Endodermal cell (in vitro differentiated cells): ENCODE results near the gene SPTLC1. TPM values are rescaled to one million over a fixed set of nuclear protein-coding genes. Genes with fewer than 3 reads are reported as not detected.
A peak's percentile ranks its signal among the peaks of the same experiment; 100 is the strongest.
"Not testable (repeated sequence)": the region's sequence is repeated elsewhere in the genome, so short reads cannot be mapped to it uniquely, and the experiment has no call there.

Experiments
- DNase-seq: peaks from one replicate; pipeline ENCODE4 v3.0.0-alpha.2; 2017
- H3K27ac ChIP-seq: 2 replicates; pipeline ENCODE4 v1.5.1; 2013; ENCODE audit warnings: mild to moderate bottlenecking, low read depth, low read length, moderate library complexity
- H3K27me3 ChIP-seq: 2 replicates; pipeline ENCODE4 v1.6.1; 2013; ENCODE audit warnings: mild to moderate bottlenecking, low read length, moderate library complexity; ENCODE audit not compliant: insufficient read depth, control insufficient read depth, poor library complexity, severe bottlenecking
- H3K36me3 ChIP-seq: 2 replicates; pipeline ENCODE4 v1.7.0; 2013; ENCODE audit warnings: mild to moderate bottlenecking, low read length, moderate library complexity; ENCODE audit not compliant: control insufficient read depth, insufficient read depth
- H3K4me1 ChIP-seq: one replicate; pipeline ENCODE4 v1.7.0; 2013; ENCODE audit warnings: low read length; ENCODE audit not compliant: control insufficient read depth, insufficient read depth
- H3K4me3 ChIP-seq: 2 replicates; pipeline ENCODE4 v1.5.1; 2013; ENCODE audit warnings: mild to moderate bottlenecking, low read length, moderate library complexity
- H3K9ac ChIP-seq: 2 replicates; pipeline ENCODE4 v1.6.1; 2013; ENCODE audit warnings: mild to moderate bottlenecking, low read length, moderate library complexity; ENCODE audit not compliant: poor library complexity, severe bottlenecking; ENCODE audit errors: extremely low read depth
- H3K9me3 ChIP-seq: 2 replicates; pipeline ENCODE4 v1.6.1; 2013; ENCODE audit warnings: mild to moderate bottlenecking, low read length, moderate library complexity; ENCODE audit not compliant: control insufficient read depth
- H3K27ac Mint-ChIP-seq: 2 replicates; pipeline ENCODE4 v1.8.0; 2020; ENCODE audit warnings: mixed read lengths
- H3K27me3 Mint-ChIP-seq: 2 replicates; pipeline ENCODE4 v1.8.0; 2021; ENCODE audit warnings: mild to moderate bottlenecking, mixed read lengths; ENCODE audit not compliant: insufficient read depth
- H3K36me3 Mint-ChIP-seq: 2 replicates; pipeline ENCODE4 v1.8.0; 2020; ENCODE audit warnings: low read depth, mixed read lengths
- H3K4me1 Mint-ChIP-seq: 2 replicates; pipeline ENCODE4 v1.8.0; 2020; ENCODE audit warnings: mixed read lengths
- H3K4me3 Mint-ChIP-seq: 2 replicates; pipeline ENCODE4 v1.8.0; 2020; ENCODE audit warnings: mild to moderate bottlenecking, moderate library complexity, mixed read lengths
- H3K9me3 Mint-ChIP-seq: 2 replicates; pipeline ENCODE4 v1.8.0; 2020; ENCODE audit warnings: mild to moderate bottlenecking, mixed read lengths
- CTCF ChIP-seq: fragments of 200-600 bp; sonication (generic); conservative IDR thresholded peaks from 2 replicates; pipeline ENCODE4 v1.5.0; 2021; ENCODE audit warnings: antibody characterized with exemption, mild to moderate bottlenecking
- WGBS, 2 experiments: methylation state at CpG; one replicate each; pipeline versions ENCODE4 v1.1.5 to v1.1.7; 2013; ENCODE audit warnings: missing lambda C conversion rate in 2 of 2, mixed read lengths in 1 of 2; ENCODE audit not compliant: insufficient coverage in 1 of 2, insufficient read length in 1 of 2; 5-methylcytosine and 5-hydroxymethylcytosine counted together
- total RNA-seq, 2 donors: library from RNA; stranded (reverse); fragmentation: NEBNext Ultra II Directional in 1 of 2; extraction: Animal tissue kit (Norgen Biotek cat#: 25700) in 1 of 2; gene quantifications; 2 replicates in 1 of 2; 3 replicates in 1 of 2; pipeline ENCODE4 v1.2.1, GENCODE V29; 2021

SPTLC1 gene
- total RNA-seq, 2 donors from 2014 or later, result 68.3 to 75.6 TPM

GRCh38 chr9:92140074-92140753 lies 25.0 kb upstream of the SPTLC1 start:
- peak overlapping the region; percentile 55 for H3K27ac Mint-ChIP-seq
- H3K9me3 Mint-ChIP-seq, result no peaks in the 10 kb centered on the region
- peak; percentile 98 for DNase-seq
- Histone ChIP-seq H3K9ac (no peak overlapping the region), H3K27me3 (peaks cover 26% of the 10 kb centered on the region), H3K36me3 (no peaks in the 10 kb centered on the region), H3K9me3 (no peaks in the 10 kb centered on the region), H3K4me3 (no peak overlapping the region), H3K27ac (no peak overlapping the region), H3K4me1 (no peaks in the 10 kb centered on the region)
- H3K4me1 Mint-ChIP-seq, result peaks cover 7% of the 10 kb centered on the region
- peaks cover 37% of the 10 kb centered on the region for H3K27me3 Mint-ChIP-seq
- H3K36me3 Mint-ChIP-seq, result no peaks in the 10 kb centered on the region
- TF ChIP-seq CTCF, result peak; percentile 96
- H3K4me3 Mint-ChIP-seq, result peak overlapping the region; percentile 58
- WGBS, 2 experiments, result 36 to 42% methylated on average over 13 to 16 of the region's 16 CpGs

- H3K27ac ChIP-seq, H3K36me3 ChIP-seq, H3K4me1 ChIP-seq, H3K4me1 Mint-ChIP-seq, H3K9me3 ChIP-seq, H3K4me3 ChIP-seq, H3K36me3 Mint-ChIP-seq, H3K9me3 Mint-ChIP-seq, H3K27ac Mint-ChIP-seq, H3K9ac ChIP-seq, H3K4me3 Mint-ChIP-seq: not testable (repeated sequence)
- TF ChIP-seq CTCF, result peak; percentile 62
- peaks cover 36% of the 10 kb centered on the region for H3K27me3 Mint-ChIP-seq
- peak; percentile 79 for DNase-seq
- peaks cover 26% of the 10 kb centered on the region for H3K27me3 ChIP-seq
- 96 to 100% methylated on average over 2 to 4 of the region's 5 CpGs for whole genome bisulfite sequencing, 2 experiments
Observed at GRCh38 chr9:92138960-92139540, 23.8 kb upstream of the SPTLC1 start.

GRCh38 chr9:92138157-92138959 lies 23.1 kb upstream of the SPTLC1 start:
- H3K27me3 Mint-ChIP-seq, result peaks cover 36% of the 10 kb centered on the region
- Histone ChIP-seq H3K4me3 (no peak overlapping the region), H3K9me3 (no peaks in the 10 kb centered on the region), H3K4me1 (no peaks in the 10 kb centered on the region), H3K9ac (no peak overlapping the region), H3K27me3 (peaks cover 26% of the 10 kb centered on the region), H3K36me3 (no peaks in the 10 kb centered on the region), H3K27ac (no peak overlapping the region)
- H3K27ac Mint-ChIP-seq, result no peak overlapping the region
- no peaks in the 10 kb centered on the region for H3K36me3 Mint-ChIP-seq
- WGBS, 2 experiments, result 50 to 74% methylated on average over 11 to 22 of the region's 22 CpGs
- peaks cover 12% of the 10 kb centered on the region for H3K4me1 Mint-ChIP-seq
- H3K4me3 Mint-ChIP-seq, result no peak overlapping the region
- no peaks in the 10 kb centered on the region for H3K9me3 Mint-ChIP-seq
- peak; percentile 95 for DNase-seq
- peak; percentile 98 for TF ChIP-seq CTCF
